HG02870 (cell line): Measurements from ENCODE around the gene ACTL8.

Experiments used
- ATAC-seq: cut with Tn5 transposase; IDR thresholded peaks from one replicate; pipeline ENCODE4 v1.9.1; 2021; ENCODE audit warnings: mild to moderate bottlenecking, moderate library complexity; ENCODE audit not compliant: unreplicated experiment

Gene ACTL8

GRCh38 chr1:17841944-17842343 is 86.8 kb downstream of the ACTL8 start:
- no peak for ATAC-seq

DNA sequence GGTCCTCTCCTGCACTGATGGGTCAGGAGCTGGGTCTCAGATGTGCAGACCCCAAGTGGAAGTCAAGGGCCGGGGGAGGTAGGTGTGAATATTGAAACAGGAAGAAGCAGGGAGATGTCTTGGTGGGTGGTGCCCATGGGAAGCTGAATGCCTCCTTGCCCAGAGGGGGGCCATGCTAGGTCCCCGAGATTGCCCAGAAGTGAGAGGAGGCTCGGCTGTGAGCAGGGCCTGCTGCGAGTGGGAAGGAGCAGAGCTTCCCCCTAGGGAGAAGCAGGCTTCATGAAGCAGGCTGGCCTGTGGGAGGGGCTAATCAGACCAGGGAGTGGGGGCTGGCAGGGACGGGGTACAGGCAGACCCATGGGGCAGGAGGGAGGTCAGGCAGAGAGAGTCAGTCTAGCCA is 87.6 kb downstream of the ACTL8 start:
- ATAC-seq, result no peak

DNA sequence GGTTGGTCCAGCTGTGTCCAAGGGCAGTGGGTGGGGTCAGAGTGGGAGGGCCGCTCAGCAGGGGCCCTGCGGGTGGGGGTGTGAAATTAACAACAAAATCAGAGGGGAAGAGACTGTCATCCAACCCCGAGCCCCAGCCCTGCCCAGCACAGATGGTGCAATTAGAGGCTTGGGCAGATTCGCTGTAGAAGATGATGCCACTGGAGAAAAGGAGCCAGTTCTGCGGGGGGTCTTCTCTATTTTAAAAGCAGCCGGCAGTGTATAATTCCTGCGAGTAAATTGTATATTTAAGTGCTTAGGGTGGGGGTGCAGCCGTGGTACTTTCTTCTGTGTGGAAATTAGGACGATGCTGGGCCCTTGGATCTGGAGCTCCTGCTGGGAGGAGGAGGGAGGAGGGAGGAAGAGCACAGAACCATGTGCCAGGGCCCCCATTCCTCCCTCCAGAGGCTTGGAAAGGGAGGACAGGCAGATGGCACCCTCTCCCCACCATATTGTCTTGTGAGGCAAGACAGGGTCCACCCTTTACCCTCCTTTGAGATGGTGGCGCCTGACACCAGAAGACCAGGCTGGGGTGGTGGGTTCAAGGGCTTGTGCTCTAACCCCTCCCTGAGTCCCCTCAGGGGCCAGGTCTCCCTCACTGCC is 89.2 kb downstream of the ACTL8 start:
- no peak for ATAC-seq

DNA sequence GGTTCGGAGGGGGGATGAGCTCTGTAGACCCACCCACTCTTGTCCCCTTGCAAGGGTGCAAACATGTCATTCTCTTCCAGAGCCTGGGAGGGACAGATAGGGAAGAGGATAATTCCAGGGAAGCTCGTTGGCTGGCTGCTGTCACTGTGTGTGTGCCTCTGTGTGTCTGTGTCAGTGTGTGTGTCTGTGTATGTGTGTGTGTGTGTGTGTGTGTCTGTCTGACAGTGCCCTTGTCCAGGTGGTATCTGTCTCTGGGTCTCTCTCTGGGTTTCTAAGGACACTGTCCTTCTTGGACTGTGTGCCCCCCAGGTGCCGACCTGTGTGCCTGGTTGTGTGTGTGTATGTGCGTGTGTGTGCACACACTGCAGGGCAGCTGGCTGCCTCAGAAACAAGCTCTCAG is 90.5 kb downstream of the ACTL8 start:
- ATAC-seq, result no peak

DNA sequence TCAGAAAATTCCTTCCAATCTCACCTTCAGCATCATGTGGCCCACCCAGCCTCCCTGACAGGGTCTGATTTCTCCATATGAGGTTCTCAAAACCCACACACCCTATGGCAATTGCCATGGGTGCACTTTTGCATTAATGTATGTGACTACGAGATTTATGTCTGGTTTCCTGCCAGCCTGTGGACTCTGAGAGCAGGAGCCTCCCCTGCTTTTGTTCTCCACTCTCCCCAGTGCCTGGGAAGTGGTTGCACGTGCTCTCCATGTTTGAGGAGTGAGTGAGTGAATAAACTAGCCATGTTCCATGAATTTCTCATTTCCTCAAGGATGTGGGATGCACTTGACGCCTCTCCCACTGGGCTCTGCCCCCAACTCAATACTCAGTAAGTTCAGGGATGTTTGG is 91.2 kb downstream of the ACTL8 start:
- ATAC-seq, result no peak

DNA sequence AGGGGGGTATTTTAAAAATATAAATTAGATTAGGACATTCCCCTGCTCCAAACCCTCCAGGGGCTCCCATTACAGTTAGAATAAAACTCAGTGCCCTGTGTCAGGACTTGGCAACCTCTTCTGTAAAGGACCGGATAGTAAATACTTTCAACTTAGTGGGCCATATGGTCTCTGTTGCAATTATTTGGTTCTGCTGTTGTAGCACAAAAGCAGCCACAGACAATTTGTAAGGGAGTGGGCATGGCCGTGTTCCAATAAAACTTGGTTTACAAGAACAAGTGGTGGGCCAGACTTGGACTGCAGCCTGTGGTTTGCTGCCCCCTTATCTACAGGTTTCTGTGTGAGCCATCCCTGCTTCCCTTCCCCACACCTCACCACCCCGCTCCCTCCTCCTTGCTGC is 92.0 kb downstream of the ACTL8 start:
- no peak for ATAC-seq

DNA sequence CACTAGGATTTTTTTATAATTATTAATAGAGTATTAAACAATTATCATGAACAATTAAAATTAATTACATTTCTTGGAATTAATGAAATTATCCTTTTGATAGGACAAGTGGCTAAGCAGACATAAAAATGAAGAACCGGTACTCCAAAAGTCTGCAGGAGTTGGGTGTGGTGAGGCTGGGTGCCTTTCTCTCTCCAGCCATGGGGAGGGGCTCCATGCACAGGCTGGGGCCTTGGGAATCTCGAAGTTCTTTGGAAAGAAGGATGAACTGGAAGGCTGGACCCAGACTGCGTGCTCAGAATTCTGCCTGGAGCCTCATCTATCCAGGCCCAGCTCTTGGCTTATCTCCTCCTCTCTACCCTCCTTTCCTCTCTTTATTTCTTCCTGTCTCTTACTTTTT is 94.1 kb downstream of the ACTL8 start:
- no peak for ATAC-seq

DNA sequence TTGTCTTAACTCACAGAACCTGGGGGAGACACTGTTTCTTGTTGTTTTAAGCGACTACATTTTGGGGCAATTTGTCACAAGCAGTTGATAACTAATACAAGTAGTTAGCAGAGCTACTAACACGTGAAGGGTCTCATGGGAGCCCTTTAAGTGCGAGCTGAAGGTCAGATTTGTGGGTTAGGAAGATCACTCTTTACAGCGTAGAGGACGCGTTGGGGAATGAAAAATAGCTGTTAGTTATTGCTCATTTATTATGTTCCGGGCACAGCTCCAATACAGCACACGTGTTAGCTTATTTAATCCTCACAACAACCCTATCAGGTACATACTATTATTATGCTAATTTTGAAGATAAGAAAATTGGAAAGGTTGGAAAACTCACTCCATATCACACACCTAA is 95.9 kb downstream of the ACTL8 start:
- ATAC-seq, result no peak

DNA sequence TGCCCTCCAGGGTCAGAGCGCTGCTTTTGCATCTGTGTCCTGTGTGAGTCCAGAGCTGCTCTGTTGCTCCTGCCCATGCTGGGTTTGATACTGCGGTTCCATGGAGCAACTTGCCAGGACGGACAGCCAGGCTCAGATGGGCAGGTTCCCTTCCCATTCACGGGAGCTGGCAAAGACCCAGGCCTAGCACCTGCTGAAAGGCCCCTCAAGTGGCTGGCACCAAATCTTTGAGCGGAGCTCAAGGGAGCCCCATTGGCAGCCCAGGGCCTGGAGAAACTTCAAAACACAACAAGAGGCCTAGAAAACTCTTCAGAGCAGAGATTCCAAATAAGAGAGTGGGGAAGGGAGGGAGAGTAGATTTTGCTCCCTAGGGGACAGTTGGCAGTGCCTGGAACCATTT is 97.2 kb downstream of the ACTL8 start:
- ATAC-seq, result no peak

DNA sequence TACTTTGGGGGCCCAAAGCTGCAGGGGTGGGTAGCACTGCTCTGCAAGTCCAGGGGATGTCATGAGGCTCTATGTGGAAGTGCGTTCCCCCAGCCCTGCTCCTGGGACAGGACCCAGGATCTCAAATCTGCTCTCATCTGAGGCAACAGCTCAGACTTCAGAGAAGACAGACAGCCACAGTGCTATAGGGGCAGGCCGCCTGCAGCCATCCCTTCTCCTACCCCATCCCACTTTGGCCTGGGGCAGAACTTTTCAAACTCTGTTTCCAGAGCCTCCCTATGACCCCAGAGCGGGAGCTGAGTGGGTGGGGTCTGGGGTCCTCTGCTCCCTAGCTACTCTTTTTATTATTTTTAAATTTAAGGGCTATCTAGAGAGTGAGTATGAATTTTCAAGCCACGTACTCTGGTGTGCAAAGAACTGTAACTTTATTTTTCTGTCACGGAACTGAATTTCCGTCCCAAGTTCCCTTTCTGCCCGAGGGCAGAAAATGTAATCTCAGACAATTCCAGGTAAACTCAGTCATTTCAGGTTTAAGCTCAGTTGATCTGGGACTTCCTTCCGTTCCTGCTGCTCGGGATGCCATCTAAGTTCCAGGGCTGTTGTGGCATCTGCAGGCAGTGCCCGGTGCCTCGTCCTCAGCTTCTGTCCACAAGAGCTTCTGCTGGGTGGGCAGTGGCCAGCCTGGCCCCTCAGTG is 98.3 kb downstream of the ACTL8 start:
- ATAC-seq, result no peak

GRCh38 chr1:17856496-17857108 is 101.5 kb downstream of the ACTL8 start:
- no peak for ATAC-seq

GRCh38 chr1:17857109-17857499 is 102.0 kb downstream of the ACTL8 start:
- no peak for ATAC-seq

DNA sequence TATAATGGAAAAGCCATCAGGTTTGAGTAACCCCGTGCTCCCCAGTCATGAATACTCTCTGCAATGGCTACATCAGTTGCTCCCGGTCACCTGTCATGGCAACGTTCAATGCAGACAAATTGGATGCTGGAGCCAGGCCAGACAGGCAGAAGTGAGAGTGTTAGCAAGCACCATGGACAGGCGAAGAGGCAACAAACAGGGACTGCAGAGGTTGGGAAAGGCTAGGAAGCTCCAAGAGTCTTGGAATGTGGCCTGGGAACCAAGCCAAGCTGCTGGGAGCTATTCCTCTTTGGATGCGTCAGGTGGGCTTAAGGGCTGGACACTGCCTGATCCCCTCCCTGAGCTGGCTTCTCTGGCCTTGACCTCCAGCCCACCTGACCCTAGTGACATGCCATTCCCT is 102.9 kb downstream of the ACTL8 start:
- no peak for ATAC-seq

DNA sequence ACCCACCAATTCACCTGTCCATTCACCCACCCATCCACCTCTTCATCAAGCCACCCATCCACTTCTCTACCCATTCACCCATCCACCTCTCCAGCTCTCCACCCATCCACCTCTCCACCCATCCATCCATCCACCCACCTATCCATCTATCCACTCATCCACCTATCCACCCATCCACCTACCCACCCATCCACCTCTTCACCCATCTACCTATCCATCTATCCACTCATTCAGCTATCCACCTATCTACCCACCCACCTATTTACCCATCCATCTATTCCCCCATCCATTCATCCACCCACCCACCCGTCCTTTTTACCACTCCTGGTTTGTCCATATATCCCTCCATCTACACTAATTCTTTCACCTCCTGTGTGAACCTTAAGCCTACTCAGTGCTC is 105.7 kb downstream of the ACTL8 start:
- ATAC-seq, result no peak

DNA sequence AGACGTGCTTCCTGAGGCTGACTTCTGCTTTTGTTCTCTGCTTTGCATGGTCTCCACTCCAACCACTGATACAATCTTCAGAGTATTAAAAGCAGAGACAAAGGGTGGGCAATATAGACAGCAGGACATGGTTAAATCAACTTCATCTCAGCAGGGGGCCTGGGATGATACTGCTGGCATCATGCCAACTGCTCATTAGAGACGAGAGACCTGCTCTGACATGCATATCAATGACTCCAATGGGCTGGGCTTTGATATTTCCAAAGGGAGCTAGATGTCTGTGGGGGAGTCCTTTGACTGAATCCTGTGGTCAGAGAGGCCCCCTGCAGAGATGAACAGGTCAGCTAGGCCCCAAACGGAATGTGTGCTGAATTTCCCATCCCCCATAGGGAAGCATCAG is 106.6 kb downstream of the ACTL8 start:
- no peak for ATAC-seq

DNA sequence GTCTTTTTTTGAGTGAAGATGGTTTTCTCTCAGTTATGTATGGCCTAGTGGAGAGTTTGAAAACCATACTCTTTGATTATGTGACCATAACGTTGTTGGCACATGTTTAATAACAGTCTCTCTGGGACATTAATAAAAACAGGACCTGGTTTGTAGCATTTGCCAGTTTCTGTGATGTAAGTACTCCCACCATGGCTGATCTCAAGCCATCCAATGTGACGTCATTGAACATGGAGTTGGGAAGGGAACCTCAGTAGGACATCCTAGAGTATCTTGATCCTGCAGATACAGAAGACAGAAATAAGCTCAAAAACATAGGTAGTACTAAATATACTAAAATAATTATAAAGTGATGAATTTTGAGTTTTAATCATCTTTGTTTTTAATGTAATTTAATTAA is 107.0 kb downstream of the ACTL8 start:
- ATAC-seq, result no peak

DNA sequence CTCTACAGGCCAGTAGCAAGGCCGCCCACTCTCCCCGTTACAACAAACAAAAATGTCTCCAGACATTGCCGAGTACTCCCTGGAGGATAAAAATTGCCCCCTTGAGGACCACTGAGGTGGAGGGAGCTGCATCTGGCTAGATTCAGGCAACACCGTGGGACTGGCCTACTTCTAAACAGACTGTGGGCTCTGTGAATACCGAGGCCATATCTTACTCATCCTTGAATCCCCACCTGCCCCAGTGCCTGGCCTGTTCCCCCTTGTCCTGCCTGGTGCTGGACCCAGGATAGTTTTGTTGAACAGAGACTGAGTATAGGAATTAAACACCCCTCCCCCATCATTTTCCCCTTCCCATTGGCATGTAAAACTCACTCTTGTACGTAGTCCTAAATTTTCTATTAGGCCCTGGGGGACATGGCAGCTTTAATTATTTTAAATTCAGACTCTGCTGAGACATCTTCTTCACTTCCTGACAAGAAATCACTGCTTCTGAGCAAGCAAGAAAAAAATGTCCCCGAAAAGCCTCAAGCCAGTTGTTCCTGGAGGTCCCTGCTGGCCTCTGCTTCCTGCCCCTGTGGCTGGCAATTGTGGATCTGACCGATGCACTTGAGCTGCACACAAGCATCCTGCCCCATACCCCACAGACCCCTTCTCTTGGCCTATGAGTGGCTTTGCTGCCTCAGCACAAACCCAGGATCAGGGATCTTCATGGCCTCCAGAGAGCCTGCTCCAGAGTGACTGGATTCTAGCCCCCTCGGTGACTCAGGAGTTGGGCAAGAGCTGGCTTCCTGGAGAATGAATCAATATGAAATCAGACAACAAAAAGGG is 111.0 kb downstream of the ACTL8 start:
- no peak for ATAC-seq

DNA sequence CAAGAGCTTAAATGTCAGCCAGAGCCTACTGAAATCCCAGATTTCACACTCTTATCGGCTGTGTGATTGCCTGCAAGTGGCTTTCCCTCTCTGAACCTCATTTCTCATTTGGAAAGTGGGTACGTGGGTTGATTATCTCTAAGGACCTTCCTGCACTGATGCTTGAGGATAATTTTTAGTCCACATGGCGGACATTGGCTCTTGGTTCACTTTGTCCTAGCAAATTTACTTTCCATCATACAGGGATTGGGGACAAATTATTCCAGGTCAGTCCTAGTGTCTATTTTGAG is 111.6 kb downstream of the ACTL8 start:
- no peak for ATAC-seq

GRCh38 chr1:17867470-17867869 is 112.3 kb downstream of the ACTL8 start:
- ATAC-seq, result no peak

- ATAC-seq, result no peak
These were observed 114.7 kb downstream of the ACTL8 start for GRCh38 chr1:17869815-17870214.

DNA sequence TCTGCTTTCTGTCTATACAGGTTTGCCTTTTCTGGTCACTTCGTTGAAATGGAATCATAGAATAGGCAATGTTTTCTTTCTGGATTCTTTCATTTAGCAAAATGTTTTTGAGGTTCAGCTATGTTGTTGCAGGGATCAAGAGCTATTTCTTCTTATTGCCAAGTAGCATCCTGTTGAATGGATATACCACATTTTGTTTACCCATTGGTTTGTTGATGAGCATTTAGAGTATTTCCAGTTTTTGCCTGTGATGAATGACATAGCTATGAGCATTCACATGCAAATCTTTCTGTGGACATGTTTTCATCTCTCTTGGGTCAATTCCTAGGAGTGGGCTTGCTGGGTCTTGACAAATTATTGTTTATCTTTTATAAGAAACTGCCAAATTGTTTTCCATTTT is 115.5 kb downstream of the ACTL8 start:
- ATAC-seq, result no peak
